Stimulated activated CD4-positive, alpha-beta T cell treated with anti-CD3 and anti-CD28 coated beads, Interleukin-4, amount 100 ng/mL, for 24 hours (primary cell): ENCODE measurements around the gene NCAPD2.

Experiments used
- DNase-seq: peaks from one replicate; pipeline ENCODE4 v3.0.0-alpha.2; 2020

Gene NCAPD2, protein sequence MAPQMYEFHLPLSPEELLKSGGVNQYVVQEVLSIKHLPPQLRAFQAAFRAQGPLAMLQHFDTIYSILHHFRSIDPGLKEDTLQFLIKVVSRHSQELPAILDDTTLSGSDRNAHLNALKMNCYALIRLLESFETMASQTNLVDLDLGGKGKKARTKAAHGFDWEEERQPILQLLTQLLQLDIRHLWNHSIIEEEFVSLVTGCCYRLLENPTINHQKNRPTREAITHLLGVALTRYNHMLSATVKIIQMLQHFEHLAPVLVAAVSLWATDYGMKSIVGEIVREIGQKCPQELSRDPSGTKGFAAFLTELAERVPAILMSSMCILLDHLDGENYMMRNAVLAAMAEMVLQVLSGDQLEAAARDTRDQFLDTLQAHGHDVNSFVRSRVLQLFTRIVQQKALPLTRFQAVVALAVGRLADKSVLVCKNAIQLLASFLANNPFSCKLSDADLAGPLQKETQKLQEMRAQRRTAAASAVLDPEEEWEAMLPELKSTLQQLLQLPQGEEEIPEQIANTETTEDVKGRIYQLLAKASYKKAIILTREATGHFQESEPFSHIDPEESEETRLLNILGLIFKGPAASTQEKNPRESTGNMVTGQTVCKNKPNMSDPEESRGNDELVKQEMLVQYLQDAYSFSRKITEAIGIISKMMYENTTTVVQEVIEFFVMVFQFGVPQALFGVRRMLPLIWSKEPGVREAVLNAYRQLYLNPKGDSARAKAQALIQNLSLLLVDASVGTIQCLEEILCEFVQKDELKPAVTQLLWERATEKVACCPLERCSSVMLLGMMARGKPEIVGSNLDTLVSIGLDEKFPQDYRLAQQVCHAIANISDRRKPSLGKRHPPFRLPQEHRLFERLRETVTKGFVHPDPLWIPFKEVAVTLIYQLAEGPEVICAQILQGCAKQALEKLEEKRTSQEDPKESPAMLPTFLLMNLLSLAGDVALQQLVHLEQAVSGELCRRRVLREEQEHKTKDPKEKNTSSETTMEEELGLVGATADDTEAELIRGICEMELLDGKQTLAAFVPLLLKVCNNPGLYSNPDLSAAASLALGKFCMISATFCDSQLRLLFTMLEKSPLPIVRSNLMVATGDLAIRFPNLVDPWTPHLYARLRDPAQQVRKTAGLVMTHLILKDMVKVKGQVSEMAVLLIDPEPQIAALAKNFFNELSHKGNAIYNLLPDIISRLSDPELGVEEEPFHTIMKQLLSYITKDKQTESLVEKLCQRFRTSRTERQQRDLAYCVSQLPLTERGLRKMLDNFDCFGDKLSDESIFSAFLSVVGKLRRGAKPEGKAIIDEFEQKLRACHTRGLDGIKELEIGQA (N-terminal part only)

DNA sequence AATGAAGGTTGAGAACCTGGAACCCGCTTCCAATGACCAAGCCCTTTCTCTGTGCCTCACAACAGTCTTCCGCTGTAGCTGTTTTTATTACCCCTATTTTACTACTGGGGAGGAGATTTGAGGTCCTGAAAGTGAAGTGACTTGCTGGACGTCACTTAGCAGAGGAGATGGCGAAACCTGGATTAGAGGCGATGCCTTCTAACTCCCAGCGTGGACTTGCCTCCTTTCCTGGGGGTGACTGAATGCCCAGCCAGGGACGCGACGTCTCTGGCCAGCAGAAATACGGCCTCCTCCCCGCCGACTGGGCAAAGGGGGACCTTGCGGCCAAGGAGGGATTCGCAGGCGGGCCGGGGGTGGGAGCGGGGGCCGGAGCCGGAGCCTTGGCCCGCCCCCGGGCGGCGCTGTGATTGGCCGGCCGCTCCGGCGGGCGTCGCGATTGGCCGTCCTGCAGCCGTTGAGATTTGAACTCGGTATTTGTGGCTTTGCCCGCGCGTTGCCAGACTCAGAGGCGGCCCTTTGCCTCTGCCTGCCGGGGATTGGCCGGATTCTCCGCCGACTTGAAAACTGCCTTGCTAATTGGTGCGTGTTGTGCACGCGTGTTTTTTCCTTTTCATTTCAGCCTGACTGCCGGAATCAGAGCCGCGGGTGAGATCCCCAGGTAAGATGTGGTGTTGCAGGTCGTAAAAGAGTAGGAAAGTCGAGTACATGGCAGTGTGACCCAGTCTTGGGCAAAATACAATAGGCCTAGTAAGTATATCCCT, at the start of gene NCAPD2:
Gene NCAPD2 (plus strand): TSS at position 606 of the 761 bp plus-strand sequence. CDS start 997 bp downstream, outside the sequence.
- DNase-seq, result peak; percentile 96

DNA sequence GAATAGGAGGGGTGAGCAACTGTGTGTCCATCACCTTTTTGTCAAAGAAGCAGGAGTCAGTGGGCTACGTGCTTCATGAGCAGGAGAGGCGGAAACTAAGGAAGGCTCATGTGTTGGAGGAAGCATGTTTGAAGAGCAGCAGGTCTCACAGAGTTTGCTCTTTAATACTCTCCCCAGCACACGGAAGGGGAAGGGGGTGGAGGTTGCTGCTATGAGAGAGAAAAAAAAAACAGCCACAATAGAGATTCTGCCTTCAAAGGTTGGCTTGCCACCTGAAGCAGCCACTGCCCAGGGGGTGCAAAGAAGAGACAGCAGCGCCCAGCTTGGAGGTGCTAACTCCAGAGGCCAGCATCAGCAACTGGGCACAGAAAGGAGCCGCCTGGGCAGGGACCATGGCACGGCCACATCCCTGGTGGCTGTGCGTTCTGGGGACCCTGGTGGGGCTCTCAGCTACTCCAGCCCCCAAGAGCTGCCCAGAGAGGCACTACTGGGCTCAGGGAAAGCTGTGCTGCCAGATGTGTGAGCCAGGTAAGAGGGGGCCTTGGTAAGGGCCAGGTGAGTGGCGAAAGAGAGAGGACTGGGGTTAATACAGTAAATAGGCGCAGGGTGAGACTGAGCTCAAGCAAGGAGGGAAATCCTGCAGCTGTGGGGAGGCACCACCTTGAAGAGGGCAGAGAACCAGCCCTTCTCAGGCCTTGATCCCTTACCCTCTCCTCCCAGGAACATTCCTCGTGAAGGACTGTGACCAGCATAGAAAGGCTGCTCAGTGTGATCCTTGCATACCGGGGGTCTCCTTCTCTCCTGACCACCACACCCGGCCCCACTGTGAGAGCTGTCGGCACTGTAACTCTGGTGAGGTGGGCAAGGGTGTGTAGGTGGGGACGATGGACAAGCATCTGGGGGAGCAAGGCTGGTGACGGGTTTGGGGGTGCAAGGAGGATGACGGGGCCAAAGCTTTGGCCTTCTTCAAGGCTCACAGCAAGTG, 48.9 kb upstream of the NCAPD2 start, which contains the start of gene CD27:
Gene CD27 (plus strand): TSS at position 252 of the 985 bp plus-strand sequence. CDS start 141 bp downstream, at position 393.
- DNase-seq, result no peak

- DNase-seq, result no peak
These were observed 43.6 kb upstream of the NCAPD2 start for GRCh38 chr12:6450091-6450868.

DNA sequence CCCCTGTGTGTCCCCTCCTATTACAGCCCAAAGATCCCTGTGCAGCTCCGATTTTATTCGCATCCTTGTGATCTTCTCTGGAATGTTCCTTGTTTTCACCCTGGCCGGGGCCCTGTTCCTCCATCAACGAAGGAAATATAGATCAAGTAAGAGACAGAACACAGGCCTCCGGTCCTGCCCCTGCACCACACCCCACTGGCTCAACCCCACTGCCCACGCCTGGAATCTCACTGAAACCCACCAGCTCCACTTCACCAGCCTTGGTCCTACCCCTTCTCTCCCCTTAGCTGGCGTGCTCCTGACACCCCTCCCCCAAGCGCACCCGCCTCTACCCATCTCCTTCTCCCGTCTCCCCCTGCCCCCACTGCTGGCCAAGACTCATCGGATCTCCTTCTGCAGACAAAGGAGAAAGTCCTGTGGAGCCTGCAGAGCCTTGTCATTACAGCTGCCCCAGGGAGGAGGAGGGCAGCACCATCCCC, 43.0 kb upstream of the NCAPD2 start:
- DNase-seq, result no peak

DNA sequence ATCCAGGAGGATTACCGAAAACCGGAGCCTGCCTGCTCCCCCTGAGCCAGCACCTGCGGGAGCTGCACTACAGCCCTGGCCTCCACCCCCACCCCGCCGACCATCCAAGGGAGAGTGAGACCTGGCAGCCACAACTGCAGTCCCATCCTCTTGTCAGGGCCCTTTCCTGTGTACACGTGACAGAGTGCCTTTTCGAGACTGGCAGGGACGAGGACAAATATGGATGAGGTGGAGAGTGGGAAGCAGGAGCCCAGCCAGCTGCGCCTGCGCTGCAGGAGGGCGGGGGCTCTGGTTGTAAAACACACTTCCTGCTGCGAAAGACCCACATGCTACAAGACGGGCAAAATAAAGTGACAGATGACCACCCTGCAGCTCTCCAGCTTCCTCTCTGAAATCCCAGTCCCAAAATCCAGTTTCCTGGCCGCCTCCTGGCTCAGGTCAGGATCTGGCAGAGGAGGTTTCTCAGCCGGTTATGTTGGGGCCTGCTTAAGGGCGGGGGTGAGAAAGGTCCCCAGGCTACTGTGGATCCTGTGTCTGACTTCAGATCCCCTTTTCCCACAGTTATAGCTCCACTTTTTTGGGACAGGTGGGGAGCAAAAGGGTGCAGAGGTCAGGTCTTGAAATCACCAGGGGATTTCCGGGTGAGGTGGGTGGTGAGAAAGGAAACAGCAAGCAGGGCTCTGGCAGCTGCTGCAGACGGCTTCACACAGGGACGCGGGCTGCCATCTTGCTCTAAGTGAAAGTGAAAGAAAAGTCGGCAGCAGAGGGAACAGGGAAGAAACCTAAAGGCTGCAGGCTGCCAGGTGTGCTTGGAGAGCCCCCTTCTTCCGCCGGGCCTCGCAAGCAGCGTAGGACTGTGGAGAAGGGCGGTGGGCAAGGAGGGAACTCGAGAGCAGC, 42.3 kb upstream of the NCAPD2 start, which contains the start of gene TAPBPL:
Gene TAPBPL (plus strand): TSS at position 695 of the 897 bp plus-strand sequence. CDS start 207 bp downstream, outside the sequence.
- peak; percentile 85 for DNase-seq

- no peak for DNase-seq
These were observed 41.5 kb upstream of the NCAPD2 start for GRCh38 chr12:6452245-6452943.

DNA sequence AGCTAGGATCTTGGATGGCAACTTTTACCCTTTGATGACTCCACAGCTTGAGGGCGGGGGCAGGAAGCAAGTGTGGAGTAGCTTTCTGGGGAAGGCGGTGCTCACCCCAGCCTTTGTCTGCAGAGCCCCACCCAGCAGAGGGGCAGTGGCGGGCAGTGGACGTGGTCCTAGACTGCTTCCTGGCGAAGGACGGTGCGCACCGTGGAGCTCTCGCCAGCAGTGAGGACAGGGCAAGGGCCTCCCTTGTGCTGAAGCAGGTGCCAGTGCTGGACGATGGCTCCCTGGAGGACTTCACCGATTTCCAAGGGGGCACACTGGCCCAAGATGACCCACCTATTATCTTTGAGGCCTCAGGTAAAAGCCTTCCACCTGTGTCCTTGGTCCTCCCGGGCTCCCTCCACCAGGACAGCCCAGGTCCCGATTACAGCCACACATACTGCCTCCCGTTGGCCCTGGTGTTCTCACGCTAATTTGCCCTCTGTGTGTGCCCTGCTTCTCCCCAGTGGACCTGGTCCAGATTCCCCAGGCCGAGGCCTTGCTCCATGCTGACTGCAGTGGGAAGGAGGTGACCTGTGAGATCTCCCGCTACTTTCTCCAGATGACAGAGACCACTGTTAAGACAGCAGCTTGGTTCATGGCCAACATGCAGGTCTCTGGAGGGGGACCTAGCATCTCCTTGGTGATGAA, 40.8 kb upstream of the NCAPD2 start:
- no peak for DNase-seq

- DNase-seq, result no peak
These were observed 36.5 kb upstream of the NCAPD2 start for GRCh38 chr12:6457220-6457945.

- DNase-seq, result no peak
These were observed 35.5 kb upstream of the NCAPD2 start for GRCh38 chr12:6458281-6459003.

- DNase-seq, result no peak
These were observed 34.9 kb upstream of the NCAPD2 start for GRCh38 chr12:6459004-6459337.

DNA sequence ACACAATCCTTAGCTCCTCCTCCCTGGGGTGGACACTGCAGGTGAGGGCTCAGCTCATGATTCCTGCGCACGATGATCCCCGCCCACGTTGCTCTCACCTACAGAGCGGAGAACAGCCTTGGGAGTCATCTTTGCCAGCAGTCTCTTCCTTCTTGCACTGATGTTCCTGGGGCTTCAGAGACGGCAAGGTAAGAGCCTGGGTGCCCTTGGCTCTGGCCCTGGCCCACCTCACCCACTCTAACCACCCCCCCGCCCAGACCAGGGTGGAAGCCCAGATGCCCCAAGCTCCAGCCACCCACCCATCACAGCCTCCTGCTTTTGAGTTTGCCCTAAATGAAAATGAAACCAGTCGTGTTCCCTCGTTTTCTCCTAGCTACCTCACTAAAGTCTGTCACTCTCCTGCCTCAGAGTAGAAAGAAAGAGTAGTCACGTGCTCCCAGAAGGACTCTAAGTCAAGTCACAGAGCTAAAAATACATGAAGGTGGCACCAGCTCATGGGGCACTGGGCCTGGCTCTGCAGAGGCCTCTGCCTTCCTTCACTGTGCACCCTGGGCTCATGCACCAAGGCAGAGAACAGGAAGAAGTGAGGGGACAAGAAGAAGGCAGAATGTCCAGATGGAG, 33.0 kb upstream of the NCAPD2 start:
- DNase-seq, result peak; percentile 44

DNA sequence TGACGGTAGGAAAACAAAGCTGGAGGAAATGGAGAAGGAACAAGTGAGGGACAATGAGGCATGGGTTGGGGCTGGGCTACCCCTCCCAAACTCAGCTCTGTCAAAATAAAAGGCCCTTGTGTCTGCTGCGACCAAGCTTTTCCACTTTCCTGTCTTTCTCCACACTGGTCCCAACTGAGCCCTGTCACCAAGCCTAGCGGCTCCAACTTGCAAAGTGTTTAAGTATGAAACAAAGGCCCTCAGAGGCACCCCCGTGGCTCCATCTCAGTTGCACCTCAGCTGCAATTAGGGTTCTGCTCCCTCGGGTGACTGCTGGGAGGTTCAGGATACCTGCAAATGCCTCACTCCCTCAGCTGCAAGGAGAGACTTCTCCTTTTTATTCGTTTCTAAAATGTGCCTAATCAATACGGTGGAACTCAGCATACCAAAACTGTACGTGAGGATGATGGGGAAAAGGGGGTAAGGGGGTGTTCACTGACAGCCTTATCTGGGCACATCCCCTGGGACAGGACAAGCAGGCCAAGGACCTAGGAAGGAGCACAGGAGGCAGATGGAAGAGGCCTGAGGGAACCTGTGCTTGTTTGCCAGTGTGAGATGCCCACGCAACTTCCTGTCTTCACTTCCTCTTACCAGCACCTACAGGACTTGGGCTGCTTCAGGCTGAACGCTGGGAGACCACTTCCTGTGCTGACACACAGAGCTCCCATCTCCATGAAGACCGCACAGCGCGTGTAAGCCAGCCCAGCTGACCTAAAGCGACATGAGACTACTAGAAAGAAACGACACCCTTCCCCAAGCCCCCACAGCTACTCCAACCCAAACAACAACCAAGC, 32.3 kb upstream of the NCAPD2 start:
- DNase-seq, result peak; percentile 84

DNA sequence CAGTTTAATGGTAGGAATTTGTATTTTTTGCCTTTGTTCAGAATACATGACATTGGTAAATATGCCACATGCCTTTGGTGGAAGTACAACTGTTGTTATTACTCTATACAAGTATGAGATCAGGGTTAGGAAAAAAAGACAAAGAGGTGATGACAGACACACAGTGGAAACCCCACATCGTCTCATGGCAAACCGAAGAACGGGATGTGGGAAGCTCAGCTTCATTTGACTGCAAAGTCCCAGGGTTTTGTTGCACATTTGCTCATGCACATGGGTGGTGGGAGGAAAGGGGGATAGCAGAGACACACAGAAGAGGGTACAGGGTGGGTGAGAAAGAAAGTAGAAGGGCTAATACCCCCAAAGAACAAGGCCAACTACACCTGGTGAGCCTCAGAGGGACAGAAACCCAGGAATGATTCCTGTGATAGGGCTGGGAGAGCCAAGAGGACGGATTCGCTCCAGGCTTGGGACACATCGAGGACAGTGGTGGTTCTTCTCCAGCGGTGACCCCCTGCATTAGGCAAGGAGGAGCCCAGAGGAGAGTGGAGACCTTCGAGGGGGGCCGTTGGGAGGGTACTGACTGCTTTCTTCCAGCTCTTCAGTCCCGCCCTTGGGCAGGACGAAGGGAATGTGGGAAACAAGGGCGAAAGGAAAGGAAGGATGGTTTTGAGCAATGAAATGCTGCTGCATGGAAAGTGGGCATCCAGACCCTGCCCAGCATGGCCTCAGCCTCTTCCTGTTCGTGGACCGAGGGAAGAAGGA, 31.5 kb upstream of the NCAPD2 start:
- DNase-seq, result peak; percentile 60

DNA sequence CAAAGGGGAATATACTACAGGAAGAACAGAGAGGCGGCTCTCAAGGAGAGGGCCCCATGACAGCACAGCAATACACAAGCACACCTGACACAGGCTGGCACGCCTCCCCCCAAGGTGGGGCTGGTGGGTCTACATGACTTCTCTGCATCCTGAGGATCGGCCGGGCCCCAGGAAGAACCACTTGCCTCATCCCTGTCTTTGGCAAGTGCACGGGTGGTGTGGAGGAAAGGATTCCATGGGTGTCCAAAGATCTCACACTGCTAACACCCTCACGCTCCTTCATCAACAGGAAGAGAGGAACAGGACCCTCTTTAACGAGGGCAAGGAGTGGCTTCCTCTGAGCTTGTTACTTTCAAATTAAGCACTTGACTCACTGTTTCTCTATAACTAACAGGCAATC, 30.7 kb upstream of the NCAPD2 start:
- no peak for DNase-seq
